K562 (cell line): ENCODE results near the gene ZNF740. TPM values are rescaled to one million over a fixed set of nuclear protein-coding genes. Genes with fewer than 3 reads are reported as not detected.
A peak's percentile ranks its signal among the peaks of the same experiment; 100 is the strongest.

ENCODE experiments used
- ATAC-seq: fragments of 200-7000 bp; cut with Tn5 transposase; 3 replicates; pipeline ENCODE4 v1.9.1; 2020; ENCODE audit warnings: moderate library complexity
- BruUV-seq: library from RNA; stranded (reverse); fragments of 400-500 nt; replicated peaks from 2 replicates; lab custom pipeline; 2021; lab: Mats Ljungman, UMichigan
- CTCF ChIA-PET: fragments of 300-600 bp; formaldehyde crosslinking; extraction: SDS; loops from one replicate; lab custom pipeline; 2021; ENCODE audit warnings: low intra/inter-chr PET ratio; lab: Yijun Ruan, JAX
- POLR2A ChIA-PET: fragments of 300-600, 350-650 bp; sonication (Branson Sonifier 250); formaldehyde crosslinking; extraction: SDS; loops from one replicate; lab custom pipeline; 2021; ENCODE audit warnings: antibody characterized with exemption, inconsistent platforms; lab: Yijun Ruan, JAX
- DNase-seq, 4 experiments: peaks; one replicate each; pipeline versions ENCODE4 v3.0.0 to v3.0.0-alpha.2; 2011 to 2018; ENCODE audit warnings: low spot score in 3 of 4, mixed read lengths in 3 of 4; ENCODE audit errors: extremely low read depth in 1 of 4
- FAIRE-seq: peaks from 2 replicates; lab custom pipeline; 2011; peaks lifted over from hg19 to GRCh38; lab: Jason Lieb, UNC
- H2AFZ ChIP-seq: 2 replicates; pipeline ENCODE4 v1.6.0; 2011; ENCODE audit warnings: low read depth, low read length, control low read depth, inconsistent platforms
- H3K27ac ChIP-seq: fragments of 200-600 bp; 3 replicates; pipeline ENCODE4 v1.8.0; 2011; ENCODE audit warnings: low read depth, mild to moderate bottlenecking, control low read depth, inconsistent platforms, low read length, moderate library complexity, mixed read lengths; ENCODE audit errors: extremely low read depth
- H3K27me3 ChIP-seq, 2 experiments: fragments of 300-600 bp in 1 of 2; 2 replicates in 1 of 2; 3 replicates in 1 of 2; pipeline versions ENCODE4 v1.6.0 to v1.8.0; 2011; ENCODE audit warnings: inconsistent platforms in 2 of 2, low read length in 2 of 2, mild to moderate bottlenecking in 1 of 2, mixed read lengths in 1 of 2, moderate library complexity in 1 of 2; ENCODE audit not compliant: control insufficient read depth in 2 of 2, insufficient read depth in 2 of 2
- H3K36me3 ChIP-seq: fragments of 300-600 bp; 3 replicates; pipeline ENCODE4 v1.8.0; 2011; ENCODE audit warnings: mild to moderate bottlenecking, low read length, inconsistent platforms; ENCODE audit not compliant: control insufficient read depth, insufficient read depth
- H3K4me1 ChIP-seq, 2 experiments: fragments of 200-600 bp in 1 of 2; replicated peaks in 1 of 2; 2 replicates in 1 of 2; 3 replicates in 1 of 2; pipeline versions ENCODE4 v1.5.1 to v1.8.0; 2011; ENCODE audit warnings: inconsistent platforms in 2 of 2, low read length in 2 of 2, mild to moderate bottlenecking in 1 of 2, mixed read lengths in 1 of 2, moderate library complexity in 1 of 2; ENCODE audit not compliant: control insufficient read depth in 2 of 2, insufficient read depth in 2 of 2
- H3K4me2 ChIP-seq: 2 replicates; pipeline ENCODE4 v1.6.1; 2011; ENCODE audit warnings: low read length, control low read depth, inconsistent platforms, mixed read lengths; ENCODE audit not compliant: insufficient read depth
- H3K4me3 ChIP-seq: fragments of 200-600 bp; sonication (generic), shearing (Covaris generic); 2 replicates; pipeline ENCODE4 v1.5.1; 2016; ENCODE audit warnings: control low read depth, inconsistent platforms
- H3K79me2 ChIP-seq: fragments of 200-600 bp; 3 replicates; pipeline ENCODE4 v1.8.0; 2011; ENCODE audit warnings: low read length, inconsistent platforms; ENCODE audit not compliant: control insufficient read depth, insufficient read depth
- H3K9ac ChIP-seq, 2 experiments: 2 replicates each; pipeline versions ENCODE4 v1.6.0 to v1.6.1; 2011; ENCODE audit warnings: low read depth in 2 of 2, low read length in 2 of 2, control low read depth in 1 of 2, inconsistent platforms in 1 of 2, mild to moderate bottlenecking in 1 of 2, mixed read lengths in 1 of 2; ENCODE audit not compliant: insufficient read depth in 1 of 2
- H3K9me1 ChIP-seq: one replicate; pipeline ENCODE4 v1.6.0; 2011; ENCODE audit warnings: inconsistent platforms, mild to moderate bottlenecking, low read length, moderate library complexity; ENCODE audit not compliant: control insufficient read depth, insufficient read depth
- H3K9me3 ChIP-seq: replicated peaks from 2 replicates; pipeline ENCODE4 v1.5.1; 2011; ENCODE audit warnings: low read depth, low read length, inconsistent platforms; ENCODE audit not compliant: control insufficient read depth, insufficient read depth
- H4K20me1 ChIP-seq: replicated peaks from 2 replicates; pipeline ENCODE4 v1.6.1; 2011; ENCODE audit warnings: low read length, inconsistent platforms, mixed read lengths; ENCODE audit not compliant: control insufficient read depth, insufficient read depth
- EGR1 ChIP-seq: fragments of 450-650 bp; conservative IDR thresholded peaks from 2 replicates; pipeline ENCODE4 v1.6.1; 2017; ENCODE audit warnings: mild to moderate bottlenecking
- RNF219 ChIP-seq: fragments of 250-450 bp; sonication (Bioruptor Pico); IDR thresholded peaks from 2 replicates; pipeline ENCODE4 v1.5.0; 2022; ENCODE audit warnings: mild to moderate bottlenecking
- ZC3H4 ChIP-seq: sonication (generic); formaldehyde crosslinking; IDR thresholded peaks from 2 replicates; pipeline ENCODE4 v1.9.0; 2021; ENCODE audit warnings: missing genetic modification reagents, borderline replicate concordance
- ZNF655 ChIP-seq: fragments of 250-450 bp; sonication (Bioruptor Pico); IDR thresholded peaks from 2 replicates; pipeline ENCODE4 v1.5.0; 2021
- WGBS: fragments of 100-300 bp; shearing (Covaris generic); methylation state at CpG from one replicate; pipeline ENCODE4 v1.1.6; 2016; ENCODE audit warnings: low coverage, mixed read lengths; ENCODE audit not compliant: insufficient coverage; ENCODE audit errors: missing lambda C conversion rate; 5-methylcytosine and 5-hydroxymethylcytosine counted together
- in situ Hi-C: fragments of 300-500 bp; cut with MboI; formaldehyde crosslinking; loops from 4 replicates; pipeline ENCODE4 v1.15.0; 2018; ENCODE audit warnings: inconsistent platforms, mixed read lengths
- intact Hi-C: fragments of 100-400 bp; cut with micrococcal nuclease; formaldehyde crosslinking; loops from 2 replicates; pipeline ENCODE4 v1.14.2; 2022
- polyA plus RNA-seq, 8 experiments: library from polyadenylated mRNA; depleted of rRNA in 4 of 8; stranded (reverse) in 5 of 8; unstranded in 3 of 8; fragments of >200 nt; fragmentation: Nextera tagmentation in 2 of 8; fragmentation: Illumina TruSeq in 1 of 8; extraction: Ambion mirVana in 2 of 8; extraction: Trizol in 1 of 8; gene quantifications; 2 replicates each; pipeline versions ENCODE4 v1.2.1 to v1.2.3, GENCODE V29; 2011 to 2014; ENCODE audit warnings: inconsistent platforms in 1 of 8, missing spikeins in 1 of 8
- total RNA-seq, 7 experiments: library from RNA; depleted of rRNA in 6 of 7; stranded (reverse); fragments of >200 nt in 6 of 7; fragmentation: Illumina TruSeq in 2 of 7; extraction: Trizol in 2 of 7; gene quantifications; 2 replicates each; pipeline versions ENCODE4 v1.2.1 to v1.2.3, GENCODE V29; 2011 to 2021; ENCODE audit warnings: low replicate concordance in 1 of 7
- TF ChIP-seq, protein P1 (sequence below): fragments of 250-450 bp; sonication (Bioruptor Pico); IDR thresholded peaks from 2 replicates; pipeline ENCODE4 v1.4.0; 2020; ENCODE audit warnings: borderline replicate concordance

Gene ZNF740
- total and polyA plus RNA-seq, 9 of the 15 experiments (the other 6 are each of a cell fraction or from before 2014, with no cell fraction given), result 0.57 to 46.4 (median 18.6) TPM

DNA sequence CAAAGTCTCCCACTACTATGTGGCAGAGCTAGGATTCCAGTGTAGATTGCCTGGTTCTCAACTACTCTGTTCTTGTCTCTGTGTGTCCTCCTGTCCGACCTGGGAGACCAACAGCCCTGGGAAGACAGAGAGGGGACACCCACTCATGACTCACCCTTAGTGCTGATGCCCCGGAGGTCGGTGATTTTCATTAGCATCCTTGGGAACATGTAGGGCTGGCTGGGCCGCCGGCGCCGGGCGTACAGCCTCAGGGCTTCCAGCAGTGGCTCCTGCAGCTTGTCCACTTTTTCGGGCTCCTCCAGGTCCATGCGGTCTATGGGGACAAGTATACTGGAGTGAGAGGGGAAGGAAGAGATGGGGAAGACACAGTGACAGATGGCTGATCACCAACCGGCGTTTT is 32.4 kb downstream of the ZNF740 start:
- H3K4me1 ChIP-seq, result peaks cover 17 to 36% of the 10 kb centered on the region in 2 experiments
- FAIRE-seq, result no peak
- H3K9ac ChIP-seq, result peak overlapping the region in 1 of 2 experiments; percentile 43; a peak in 1 of 4 replicates
- no peaks in the 10 kb centered on the region for H4K20me1 ChIP-seq
- intact Hi-C loops (loop anchor here (1.0 to 2.0 kb wide), 4 partner anchors 38 to 296 kb away; partner anchors contain the start of gene ESPL1), in situ Hi-C loops (loop anchor here (5.0 kb wide), 1 partner anchor 74 kb away; no protein-coding TSS in a partner anchor)
- no peak for ATAC-seq
- no peak overlapping the region for H3K27ac ChIP-seq
- no TSS peak for BruUV-seq
- no peak overlapping the region for H3K4me3 ChIP-seq
- no peaks in the 10 kb centered on the region for H3K27me3 ChIP-seq
- no peak for DNase-seq
- H2AFZ ChIP-seq, result peak overlapping the region; percentile 68
- ChIA-PET CTCF (interaction anchor here (0.6 to 4.5 kb wide), 5 partner anchors 55 to 295 kb away, joined by 3 to 41 read pairs (median 4); partner anchors contain the start of gene ESPL1), POLR2A (interaction anchor here (1.0 to 2.1 kb wide), 3 partner anchors 75 to 82 kb away, joined by 3 to 6 read pairs (median 3); partner anchors contain the start of gene PFDN5)
- WGBS, result 24% methylated on average over 12 of the region's 12 CpGs
- no peaks in the 10 kb centered on the region for H3K9me3 ChIP-seq
- H3K79me2 ChIP-seq, result peaks cover 7% of the 10 kb centered on the region; the same call in 2 of the 3 replicates
- H3K36me3 ChIP-seq, result peaks cover 40% of the 10 kb centered on the region
- TF ChIP-seq ZNF655 (CRISPR knock-in tag) (no peak), RNF219 (CRISPR knock-in tag) (no peak), EGR1 (0 out of 2 replicates have a peak, but pooled peaks have one; percentile 32), ZC3H4 (CRISPR knock-in tag) (no peak)
- TF ChIP-seq, protein P1, sequence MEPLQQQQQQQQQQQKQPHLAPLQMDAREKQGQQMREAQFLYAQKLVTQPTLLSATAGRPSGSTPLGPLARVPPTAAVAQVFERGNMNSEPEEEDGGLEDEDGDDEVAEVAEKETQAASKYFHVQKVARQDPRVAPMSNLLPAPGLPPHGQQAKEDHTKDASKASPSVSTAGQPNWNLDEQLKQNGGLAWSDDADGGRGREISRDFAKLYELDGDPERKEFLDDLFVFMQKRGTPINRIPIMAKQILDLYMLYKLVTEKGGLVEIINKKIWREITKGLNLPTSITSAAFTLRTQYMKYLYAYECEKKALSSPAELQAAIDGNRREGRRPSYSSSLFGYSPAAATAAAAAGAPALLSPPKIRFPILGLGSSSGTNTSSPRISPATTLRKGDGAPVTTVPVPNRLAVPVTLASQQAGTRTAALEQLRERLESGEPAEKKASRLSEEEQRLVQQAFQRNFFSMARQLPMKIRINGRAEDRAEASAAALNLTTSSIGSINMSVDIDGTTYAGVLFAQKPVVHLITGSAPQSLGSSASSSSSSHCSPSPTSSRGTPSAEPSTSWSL (CRISPR knock-in tag), result no peak
- no peaks in the 10 kb centered on the region for H3K9me1 ChIP-seq
- H3K4me2 ChIP-seq, result no peak overlapping the region
